Peyer's patch (tissue), 4 donors: ENCODE measurements around the gene PACRG.

Experiments
- POLR2A ChIP-seq, 2 donors: fragments of 450-650 bp; IDR thresholded peaks; one replicate each; pipeline ENCODE4 v1.5.1; 2017; ENCODE audit warnings: antibody characterized with exemption in 2 of 2, mild to moderate bottlenecking in 2 of 2, moderate library complexity in 2 of 2
- TF ChIP-seq, protein P1 (sequence below), 6 experiments: fragments of 450-650 bp in 4 of 6; fragments of 200-600 bp in 2 of 6; sonication (generic) in 1 of 6; IDR thresholded peaks; one replicate each; pipeline ENCODE4 v1.5.1; 2017 to 2019; ENCODE audit warnings: antibody characterized with exemption in 6 of 6, mild to moderate bottlenecking in 3 of 6, moderate library complexity in 1 of 6

DNA sequence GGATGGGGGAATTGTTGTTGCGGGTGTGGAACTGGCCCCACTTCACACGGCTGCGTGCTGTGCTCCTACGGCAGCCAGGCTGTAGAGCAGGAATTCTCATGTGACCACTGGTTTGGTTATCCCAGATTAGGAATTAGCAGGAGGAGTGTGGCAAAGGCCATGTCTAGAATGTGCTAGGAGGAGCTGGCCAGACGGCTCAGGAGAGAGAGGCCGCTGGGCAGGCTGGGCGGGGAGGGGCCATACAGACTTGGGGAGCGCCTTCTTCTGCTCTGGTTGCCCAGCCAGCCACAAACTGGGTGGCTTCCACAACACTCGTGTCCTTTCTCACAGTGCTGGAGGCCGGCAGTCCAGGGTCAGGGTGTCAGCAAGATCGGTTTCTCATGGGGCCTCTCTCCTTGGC, 441.7 kb downstream of the PACRG start:
- TF ChIP-seq POLR2A (IDR thresholded peaks at IDR 0.05) = no peak
- TF ChIP-seq, protein P1, sequence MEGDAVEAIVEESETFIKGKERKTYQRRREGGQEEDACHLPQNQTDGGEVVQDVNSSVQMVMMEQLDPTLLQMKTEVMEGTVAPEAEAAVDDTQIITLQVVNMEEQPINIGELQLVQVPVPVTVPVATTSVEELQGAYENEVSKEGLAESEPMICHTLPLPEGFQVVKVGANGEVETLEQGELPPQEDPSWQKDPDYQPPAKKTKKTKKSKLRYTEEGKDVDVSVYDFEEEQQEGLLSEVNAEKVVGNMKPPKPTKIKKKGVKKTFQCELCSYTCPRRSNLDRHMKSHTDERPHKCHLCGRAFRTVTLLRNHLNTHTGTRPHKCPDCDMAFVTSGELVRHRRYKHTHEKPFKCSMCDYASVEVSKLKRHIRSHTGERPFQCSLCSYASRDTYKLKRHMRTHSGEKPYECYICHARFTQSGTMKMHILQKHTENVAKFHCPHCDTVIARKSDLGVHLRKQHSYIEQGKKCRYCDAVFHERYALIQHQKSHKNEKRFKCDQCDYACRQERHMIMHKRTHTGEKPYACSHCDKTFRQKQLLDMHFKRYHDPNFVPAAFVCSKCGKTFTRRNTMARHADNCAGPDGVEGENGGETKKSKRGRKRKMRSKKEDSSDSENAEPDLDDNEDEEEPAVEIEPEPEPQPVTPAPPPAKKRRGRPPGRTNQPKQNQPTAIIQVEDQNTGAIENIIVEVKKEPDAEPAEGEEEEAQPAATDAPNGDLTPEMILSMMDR (IDR thresholded peaks at IDR 0.05) = no peak
